Activated T-cell treated with anti-CD3 and anti-CD28 coated beads for 4 hours (primary cell): ENCODE measurements around the gene FCN1.

Experiments used
- DNase-seq: peaks from one replicate; pipeline ENCODE4 v3.0.0-alpha.2; 2020

Gene FCN1

GRCh38 chr9:134936346-134937163 is 18.8 kb upstream of the FCN1 start:
- DNase-seq, result no peak

GRCh38 chr9:134935701-134936345 is 18.1 kb upstream of the FCN1 start:
- no peak for DNase-seq

- DNase-seq, result no peak
Observed at GRCh38 chr9:134935056-134935640, 17.4 kb upstream of the FCN1 start.

GRCh38 chr9:134933076-134933659 is 15.5 kb upstream of the FCN1 start:
- no peak for DNase-seq

GRCh38 chr9:134932606-134933005 is 14.9 kb upstream of the FCN1 start:
- DNase-seq, result no peak

- no peak for DNase-seq
Observed at GRCh38 chr9:134932171-134932570, 14.5 kb upstream of the FCN1 start.

- no peak for DNase-seq
Observed at GRCh38 chr9:134930398-134930797, 12.7 kb upstream of the FCN1 start.

- no peak for DNase-seq
Observed at GRCh38 chr9:134929193-134930158, 11.8 kb upstream of the FCN1 start.

- no peak for DNase-seq
Observed at GRCh38 chr9:134928436-134929192, 10.9 kb upstream of the FCN1 start.

GRCh38 chr9:134925011-134925511 is 7.3 kb upstream of the FCN1 start:
- no peak for DNase-seq

GRCh38 chr9:134923466-134923865 is 5.8 kb upstream of the FCN1 start:
- DNase-seq, result no peak

GRCh38 chr9:134922932-134923240 is 5.2 kb upstream of the FCN1 start:
- no peak for DNase-seq

- DNase-seq, result no peak
Observed at GRCh38 chr9:134922066-134922931, 4.6 kb upstream of the FCN1 start.

- no peak for DNase-seq
Observed at GRCh38 chr9:134919303-134919702, 1.6 kb upstream of the FCN1 start.

- DNase-seq, result no peak
Observed at GRCh38 chr9:134918646-134919045, 934 bp upstream of the FCN1 start.

GRCh38 chr9:134916161-134916665 is 1.5 kb downstream of the FCN1 start:
- no peak for DNase-seq

- DNase-seq, result no peak
Observed at GRCh38 chr9:134915046-134915985, 2.4 kb downstream of the FCN1 start.

- no peak for DNase-seq
Observed at GRCh38 chr9:134914501-134914834, 3.2 kb downstream of the FCN1 start.

- DNase-seq, result no peak
Observed at GRCh38 chr9:134913713-134914500, 3.8 kb downstream of the FCN1 start.
